ENCODE measurements around the gene IFT74. TPM values are rescaled to one million over a fixed set of nuclear protein-coding genes. Genes with fewer than 3 reads are reported as not detected.

The IFT74 gene
- 23.2 and 26.1 TPM in 2 replicates for total RNA-seq (2014; rRNA removed; shearing (Covaris generic))

DNA sequence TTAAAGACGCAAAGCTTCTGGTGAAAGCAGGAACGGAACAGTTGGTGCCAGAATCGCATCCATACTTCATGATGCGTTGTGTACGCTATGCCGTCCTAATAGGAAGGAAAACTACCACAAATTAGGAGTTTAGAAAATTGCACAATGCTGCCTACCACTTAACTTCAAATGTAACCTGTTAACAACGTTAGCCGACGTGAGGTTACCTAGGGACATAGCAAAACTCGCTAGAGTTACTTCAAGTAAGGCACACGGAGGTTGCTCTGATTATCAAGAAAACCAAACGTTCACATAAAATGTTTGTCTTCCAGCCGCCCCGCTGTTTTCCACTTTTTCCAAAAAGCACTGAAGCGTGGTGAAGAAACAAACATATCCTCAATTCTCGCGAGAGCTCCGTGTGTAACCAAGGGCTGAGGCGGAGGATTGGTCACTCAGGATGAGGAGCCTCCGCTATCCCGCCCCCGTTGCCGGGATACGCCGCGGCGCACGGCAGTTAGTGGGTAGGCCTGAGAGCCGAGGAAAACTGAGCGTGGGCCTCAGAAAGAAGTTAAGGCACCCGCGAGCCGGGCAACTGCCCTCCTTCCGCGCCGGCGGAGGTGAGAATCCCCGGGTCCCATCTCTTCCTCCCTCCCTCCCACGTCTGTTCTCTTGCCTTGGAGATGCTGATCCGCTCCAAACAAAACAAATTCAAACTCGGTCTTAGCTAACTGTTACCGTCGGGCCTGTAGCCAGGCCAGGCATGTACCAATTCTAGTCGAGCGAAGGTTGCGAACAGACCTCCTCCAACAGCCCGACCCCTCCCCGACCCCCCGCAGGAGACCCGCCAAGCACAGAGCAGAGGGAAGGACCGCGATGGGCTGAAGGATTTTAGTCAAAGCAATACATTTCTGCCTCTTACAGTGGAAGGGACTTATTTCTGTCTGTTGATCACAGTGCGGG is at the start of gene IFT74:
Gene IFT74 (plus strand): TSS at position 492 of the 939 bp plus-strand sequence. CDS start 5,556 bp downstream, outside the sequence.

DNA sequence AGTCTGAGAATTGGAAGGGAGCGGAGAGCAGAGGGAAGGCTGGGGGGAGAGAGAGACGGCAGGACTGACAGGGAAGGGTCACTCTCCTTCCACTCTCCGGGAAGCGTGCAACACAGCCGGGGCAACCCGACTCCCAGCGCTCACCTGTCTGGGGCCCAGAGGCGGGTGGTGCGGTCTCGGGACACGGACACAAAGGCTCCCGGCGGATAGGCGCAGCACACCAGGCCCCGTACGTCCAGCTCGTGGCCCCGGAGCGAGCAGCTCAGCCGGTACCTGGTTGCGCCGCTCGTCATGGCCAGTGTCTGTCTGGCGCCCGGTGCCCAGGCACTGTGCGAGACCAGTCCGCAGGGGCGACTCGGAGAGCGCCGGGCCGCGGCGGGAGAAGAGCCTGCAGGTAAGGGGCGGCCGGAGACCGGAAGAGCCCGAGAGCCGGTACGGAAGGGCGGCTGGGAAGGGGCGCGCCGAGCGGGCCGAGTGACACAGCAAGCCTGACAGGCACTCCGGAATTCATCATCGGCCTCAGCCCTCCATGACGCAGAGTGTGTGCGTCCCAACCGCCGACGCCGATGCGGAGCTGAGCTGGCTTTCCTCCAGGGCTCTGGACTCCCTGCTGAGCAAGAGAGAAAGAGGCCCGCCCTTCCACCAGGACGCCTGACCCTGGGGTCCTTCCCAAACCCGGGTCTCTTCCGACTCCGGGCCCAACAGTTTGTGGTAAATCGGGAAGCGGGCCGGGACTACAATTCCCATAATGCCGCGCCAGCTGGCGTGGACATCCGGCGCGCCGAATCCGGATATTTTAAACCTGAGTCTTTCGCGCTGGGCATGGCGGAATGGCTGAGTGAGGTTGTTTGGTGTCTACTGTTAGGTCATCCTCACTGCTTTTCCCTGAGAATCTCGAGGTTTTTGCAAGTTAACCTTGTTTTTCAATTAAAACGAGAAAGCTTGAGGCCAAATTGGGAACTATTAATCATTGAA is 9.2 kb upstream of the IFT74 start, which contains the start of gene PLAA:
Gene PLAA (minus strand): TSS at position 490 of the 975 bp plus-strand sequence. CDS start 197 bp downstream, at position 293.

DNA sequence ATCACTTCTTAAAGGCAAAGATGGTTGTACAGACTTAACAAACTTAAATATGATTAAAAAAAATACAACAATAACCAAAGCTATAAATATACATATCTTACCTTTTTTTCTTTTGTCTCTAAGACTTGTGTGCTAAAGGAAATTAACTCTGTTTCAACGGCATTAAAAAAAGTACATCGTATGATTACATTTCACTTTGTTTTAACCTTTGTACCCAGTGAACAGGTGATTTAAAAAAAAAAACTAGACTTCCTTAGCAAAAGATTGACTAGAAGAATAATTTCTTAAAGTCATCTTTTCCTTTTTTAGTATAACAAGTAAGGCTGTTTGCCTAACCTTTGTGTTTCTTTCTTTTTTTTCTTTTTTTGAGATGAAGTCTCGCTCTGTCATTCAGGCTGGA is 49.3 kb downstream of the IFT74 start, which contains the start of gene LRRC19:
Gene LRRC19 (minus strand): TSS at position 182 of the 400 bp plus-strand sequence. CDS start 5,978 bp downstream, outside the sequence.

DNA sequence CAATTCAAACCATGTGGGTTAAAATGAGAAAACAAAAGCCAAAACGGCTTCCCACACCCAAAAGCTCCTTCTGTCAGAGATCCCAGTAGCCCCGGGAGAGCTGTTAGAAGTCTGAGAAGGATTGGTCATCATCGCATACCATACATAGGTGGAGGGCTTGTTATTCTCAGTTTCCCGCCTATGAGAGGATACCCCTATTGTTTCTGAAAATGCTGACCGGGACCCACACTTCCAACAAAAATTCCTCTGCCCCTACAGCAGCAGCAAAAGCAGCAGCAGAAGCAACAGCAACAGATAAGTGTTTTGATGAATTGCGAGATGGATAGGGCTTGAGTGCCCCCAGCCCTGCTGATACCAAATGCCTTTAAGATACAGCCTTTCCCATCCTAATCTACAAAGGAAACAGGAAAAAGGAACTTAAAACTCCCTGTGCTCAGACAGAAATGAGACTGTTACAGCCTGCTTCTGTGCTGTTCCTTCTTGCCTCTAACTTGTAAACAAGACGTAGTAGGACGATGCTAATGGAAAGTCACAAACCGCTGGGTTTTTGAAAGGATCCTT is 152.8 kb downstream of the IFT74 start, which contains the start of gene TEK:
Gene TEK (plus strand): TSS at position 245 of the 561 bp plus-strand sequence. CDS start 366 bp downstream, outside the sequence.

Other genes starting within 250 kb of the IFT74 start
- gene CAAP1, start 63.6 kb upstream of the IFT74 start, total RNA-seq (2014; rRNA removed; shearing (Covaris generic)): 68.2 and 96.9 TPM in 2 replicates
- gene PLAA, start 9.2 kb upstream of the IFT74 start, total RNA-seq (2014; rRNA removed; shearing (Covaris generic)): 50.4 and 54.0 TPM in 2 replicates
- not detected in 2 replicates for gene LRRC19, start 49.3 kb downstream of the IFT74 start, total RNA-seq (2014; rRNA removed; shearing (Covaris generic))
- gene TEK, start 152.8 kb downstream of the IFT74 start, total RNA-seq (2014; rRNA removed; shearing (Covaris generic)): 0.16 and 0.30 TPM in 2 replicates

Data from A375 (cell line).